Bladder microvascular endothelial cell (primary cell): ENCODE measurements around the gene LRRC3B. TPM values are rescaled to one million over a fixed set of nuclear protein-coding genes. Genes with fewer than 3 reads are reported as not detected.

Experiments
- total RNA-seq: library from RNA; depleted of rRNA; stranded (reverse); fragments of >200 nt; gene quantifications from 2 replicates; pipeline ENCODE4 v1.2.3, GENCODE V29; 2014

Gene LRRC3B, protein sequence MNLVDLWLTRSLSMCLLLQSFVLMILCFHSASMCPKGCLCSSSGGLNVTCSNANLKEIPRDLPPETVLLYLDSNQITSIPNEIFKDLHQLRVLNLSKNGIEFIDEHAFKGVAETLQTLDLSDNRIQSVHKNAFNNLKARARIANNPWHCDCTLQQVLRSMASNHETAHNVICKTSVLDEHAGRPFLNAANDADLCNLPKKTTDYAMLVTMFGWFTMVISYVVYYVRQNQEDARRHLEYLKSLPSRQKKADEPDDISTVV
- not detected in 2 replicates for total RNA-seq

DNA sequence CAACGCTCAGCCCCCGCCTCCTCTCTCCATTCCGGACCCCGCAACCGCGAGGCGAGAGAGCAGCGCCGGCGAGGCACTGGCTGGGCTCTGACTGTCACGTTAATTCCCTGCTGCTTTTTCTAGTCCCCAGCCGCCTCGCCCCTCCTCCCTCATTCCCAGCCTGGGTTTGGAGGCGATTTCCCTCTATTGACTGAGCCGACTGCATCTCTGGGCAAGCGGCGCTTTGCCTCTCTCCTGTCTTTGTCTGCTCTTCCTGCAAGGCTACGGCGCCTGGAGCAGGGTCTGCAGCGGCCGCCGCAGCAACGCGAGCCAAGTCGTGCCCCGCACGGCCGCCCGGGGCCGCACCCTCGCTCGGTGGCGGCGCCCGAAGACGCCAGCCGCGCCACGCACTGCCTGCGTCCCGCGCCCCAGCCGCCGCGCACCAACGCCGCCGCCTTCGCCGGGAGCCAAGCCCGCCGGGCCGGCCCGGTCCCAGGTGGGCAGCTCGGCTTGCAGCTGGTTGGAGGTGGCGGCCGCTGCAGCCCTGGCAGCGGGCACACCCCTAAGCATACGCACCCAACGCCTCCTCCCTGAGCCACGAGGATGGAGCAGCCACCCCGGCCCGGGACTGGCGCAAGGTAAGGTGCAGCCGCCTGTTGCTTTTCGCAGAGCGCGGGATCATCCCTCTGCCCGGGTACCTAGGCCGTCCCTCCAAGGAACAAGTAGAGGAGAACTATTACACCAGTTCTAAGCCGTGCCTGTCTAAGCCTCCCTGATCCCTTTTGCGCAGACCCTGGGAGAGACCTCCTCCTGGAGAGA lies at the start of gene LRRC3B:
TSS of gene LRRC3B (plus strand) at position 152 of the 798 bp plus-strand sequence. CDS start 86,901 bp downstream, outside the sequence.

